Measurements from ENCODE around the gene PCDHB13.
A peak's percentile ranks its signal among the peaks of the same experiment; 100 is the strongest.
"Not testable (repeated sequence)": the region's sequence is repeated elsewhere in the genome, so short reads cannot be mapped to it uniquely, and the experiment has no call there.

PCDHB13 gene

GRCh38 chr5:141186897-141187512, 26.7 kb upstream of the PCDHB13 start, which contains the start of gene PCDHB9:
Gene PCDHB9, plus strand, starts transcription at chr5:141187161. Its CDS starts 158 bp downstream, at chr5:141187319.
- DNase-seq (ENCODE audit: low read depth) = peak; percentile 16
- no peak within 1 kb of the TSS for H3K4me3 ChIP-seq (ENCODE audit: control insufficient read depth, low read depth, low read length)
- peak; percentile 31 for TF ChIP-seq CTCF (conservative IDR thresholded peaks at IDR 0.05; ENCODE audit: control insufficient read depth, insufficient read depth, low read depth, low read length)

- H3K4me3 ChIP-seq (ENCODE audit: control insufficient read depth, low read depth, low read length); DNase-seq (ENCODE audit: low read depth): not testable (repeated sequence)
Observed at GRCh38 chr5:141188682-141189081, 25.0 kb upstream of the PCDHB13 start.

GRCh38 chr5:141189131-141189530, 24.6 kb upstream of the PCDHB13 start:
- DNase-seq (ENCODE audit: low read depth); H3K4me3 ChIP-seq (ENCODE audit: control insufficient read depth, low read depth, low read length): not testable (repeated sequence)

- H3K4me3 ChIP-seq (ENCODE audit: control insufficient read depth, low read depth, low read length) = no peak within 1 kb of the TSS
- peak; percentile 8 for DNase-seq (ENCODE audit: low read depth)
- peak; percentile 35 for TF ChIP-seq CTCF (conservative IDR thresholded peaks at IDR 0.05; ENCODE audit: control insufficient read depth, insufficient read depth, low read depth, low read length)
Observed at GRCh38 chr5:141192110-141192725, 21.5 kb upstream of the PCDHB13 start, which contains the start of gene PCDHB10. Gene PCDHB10, plus strand, starts transcription at chr5:141192353. Its CDS starts 200 bp downstream, at chr5:141192553.

- not testable (repeated sequence) for DNase-seq (ENCODE audit: low read depth); H3K4me3 ChIP-seq (ENCODE audit: control insufficient read depth, low read depth, low read length)
Observed at GRCh38 chr5:141194332-141194731, 19.4 kb upstream of the PCDHB13 start.

GRCh38 chr5:141196363-141196762, 17.4 kb upstream of the PCDHB13 start:
- no peak for DNase-seq (ENCODE audit: low read depth)
- no peak overlapping the region for H3K4me3 ChIP-seq (ENCODE audit: control insufficient read depth, low read depth, low read length)
- TF ChIP-seq CTCF (conservative IDR thresholded peaks at IDR 0.05; ENCODE audit: control insufficient read depth, insufficient read depth, low read depth, low read length) = no peak

- H3K4me3 ChIP-seq (ENCODE audit: control insufficient read depth, low read depth, low read length) = no peak within 1 kb of the TSS
- no peak for DNase-seq (ENCODE audit: low read depth)
- no peak for TF ChIP-seq CTCF (conservative IDR thresholded peaks at IDR 0.05; ENCODE audit: control insufficient read depth, insufficient read depth, low read depth, low read length)
Observed at GRCh38 chr5:141199359-141200235, 14.1 kb upstream of the PCDHB13 start, which contains the start of gene PCDHB11. Gene PCDHB11, plus strand, starts transcription at chr5:141199627. Its CDS starts 148 bp downstream, at chr5:141199775.

- not testable (repeated sequence) for DNase-seq (ENCODE audit: low read depth); H3K4me3 ChIP-seq (ENCODE audit: control insufficient read depth, low read depth, low read length)
Observed at GRCh38 chr5:141201126-141201525, 12.6 kb upstream of the PCDHB13 start.

- DNase-seq (ENCODE audit: low read depth); H3K4me3 ChIP-seq (ENCODE audit: control insufficient read depth, low read depth, low read length): not testable (repeated sequence)
Observed at GRCh38 chr5:141201646-141202045, 12.1 kb upstream of the PCDHB13 start.
